Measurements from ENCODE around the gene WDR5.

DNA sequence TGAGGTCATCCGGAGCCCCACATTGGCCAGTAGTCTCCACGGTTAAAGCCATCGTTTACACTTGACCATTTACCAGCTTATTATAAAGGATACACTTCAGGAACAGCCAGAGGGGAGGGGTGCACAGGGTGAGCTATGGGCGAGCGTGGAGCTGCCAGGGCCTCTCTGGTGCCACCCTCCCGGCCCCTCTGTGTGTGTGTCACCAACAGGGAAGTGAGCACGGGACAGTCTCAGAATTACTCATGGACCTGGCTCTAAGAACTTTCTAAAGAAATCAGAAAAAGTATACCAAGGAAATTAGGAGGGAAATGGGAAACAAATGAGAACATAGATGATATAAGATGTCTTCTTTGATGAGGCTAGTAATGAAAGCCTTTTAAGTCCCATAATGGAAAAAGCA is 13.5 kb downstream of the WDR5 start:
- TF ChIP-seq, protein P1, sequence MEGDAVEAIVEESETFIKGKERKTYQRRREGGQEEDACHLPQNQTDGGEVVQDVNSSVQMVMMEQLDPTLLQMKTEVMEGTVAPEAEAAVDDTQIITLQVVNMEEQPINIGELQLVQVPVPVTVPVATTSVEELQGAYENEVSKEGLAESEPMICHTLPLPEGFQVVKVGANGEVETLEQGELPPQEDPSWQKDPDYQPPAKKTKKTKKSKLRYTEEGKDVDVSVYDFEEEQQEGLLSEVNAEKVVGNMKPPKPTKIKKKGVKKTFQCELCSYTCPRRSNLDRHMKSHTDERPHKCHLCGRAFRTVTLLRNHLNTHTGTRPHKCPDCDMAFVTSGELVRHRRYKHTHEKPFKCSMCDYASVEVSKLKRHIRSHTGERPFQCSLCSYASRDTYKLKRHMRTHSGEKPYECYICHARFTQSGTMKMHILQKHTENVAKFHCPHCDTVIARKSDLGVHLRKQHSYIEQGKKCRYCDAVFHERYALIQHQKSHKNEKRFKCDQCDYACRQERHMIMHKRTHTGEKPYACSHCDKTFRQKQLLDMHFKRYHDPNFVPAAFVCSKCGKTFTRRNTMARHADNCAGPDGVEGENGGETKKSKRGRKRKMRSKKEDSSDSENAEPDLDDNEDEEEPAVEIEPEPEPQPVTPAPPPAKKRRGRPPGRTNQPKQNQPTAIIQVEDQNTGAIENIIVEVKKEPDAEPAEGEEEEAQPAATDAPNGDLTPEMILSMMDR (IDR thresholded peaks at IDR 0.05): no peak
- TF ChIP-seq POLR2A (IDR thresholded peaks at IDR 0.05) (no peak), POLR2AphosphoS5 (IDR thresholded peaks at IDR 0.05) (no peak)

Measured in breast epithelium (tissue), 3 donors.